Germinal center (tissue), 1 donor: ENCODE results near the gene SND1.
"Not testable (repeated sequence)": the region's sequence is repeated elsewhere in the genome, so short reads cannot be mapped to it uniquely, and the experiment has no call there.

ENCODE experiments used
- DNase-seq: peaks from one replicate; pipeline ENCODE4 v3.0.0; 2012; ENCODE audit warnings: mixed read lengths, low spot score

SND1 gene

DNA sequence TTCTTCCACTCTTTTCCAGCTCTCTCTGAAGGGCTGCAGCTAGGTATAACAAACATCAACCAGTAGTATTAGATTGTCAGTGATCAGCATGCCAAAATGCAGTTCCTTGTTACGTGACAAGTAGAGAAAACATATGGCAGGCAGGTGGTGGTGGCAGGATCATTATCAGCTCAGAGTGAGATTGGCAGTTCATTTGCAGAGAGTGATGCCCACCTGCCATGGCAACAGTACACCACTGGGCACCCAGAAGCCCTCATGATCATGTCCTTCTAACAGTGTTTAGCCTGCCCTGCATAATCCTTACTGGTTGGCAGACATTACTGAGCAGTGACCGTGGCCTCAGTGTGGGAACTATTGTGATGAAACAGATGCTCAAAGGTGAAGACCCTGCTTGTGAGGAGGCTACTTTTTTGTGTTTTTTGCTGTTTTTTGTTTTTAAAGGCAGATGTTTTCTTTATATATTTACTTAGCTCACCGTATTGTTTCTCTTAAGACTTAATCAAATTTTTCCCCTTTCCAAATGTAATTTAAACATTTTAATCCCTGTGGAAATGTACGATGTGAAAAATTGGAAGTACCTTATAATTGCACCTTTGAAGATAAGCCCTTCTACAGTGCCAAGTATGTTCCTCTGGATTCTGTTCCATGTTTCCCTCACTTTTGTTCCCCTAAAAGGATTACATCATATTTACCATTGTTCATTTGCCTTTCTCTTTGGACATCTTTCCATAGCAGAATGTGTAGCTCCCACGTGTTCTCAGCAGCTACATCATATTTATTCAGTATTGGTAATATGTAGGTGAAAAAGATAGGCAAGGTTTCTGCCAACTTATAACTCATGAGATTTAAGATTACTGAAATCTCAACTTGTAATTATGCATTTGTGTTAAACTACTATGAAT is 179.6 kb downstream of the SND1 start:
- DNase-seq, result no peak

DNA sequence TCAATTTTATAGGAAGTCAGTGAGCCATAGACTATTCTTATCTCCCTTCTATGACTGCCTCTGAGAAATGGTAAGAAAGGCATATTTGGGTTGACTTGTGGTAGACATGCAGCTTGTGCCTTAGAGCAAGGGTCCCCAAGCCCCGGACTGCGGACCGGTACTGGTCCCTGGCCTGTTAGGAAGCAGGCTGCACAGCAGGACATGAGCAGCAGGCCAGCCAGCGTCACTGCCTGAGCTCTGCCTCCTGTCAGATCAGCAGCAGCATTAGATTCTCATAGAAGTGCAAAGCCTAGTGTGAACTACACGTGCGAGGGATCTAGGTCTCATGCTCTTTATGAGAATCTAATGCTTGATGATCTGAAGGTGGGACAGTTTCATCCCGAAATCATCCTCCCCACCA is 180.6 kb downstream of the SND1 start:
- DNase-seq, result no peak

GRCh38 chr7:127833641-127834040 is 181.6 kb downstream of the SND1 start:
- no peak for DNase-seq

DNA sequence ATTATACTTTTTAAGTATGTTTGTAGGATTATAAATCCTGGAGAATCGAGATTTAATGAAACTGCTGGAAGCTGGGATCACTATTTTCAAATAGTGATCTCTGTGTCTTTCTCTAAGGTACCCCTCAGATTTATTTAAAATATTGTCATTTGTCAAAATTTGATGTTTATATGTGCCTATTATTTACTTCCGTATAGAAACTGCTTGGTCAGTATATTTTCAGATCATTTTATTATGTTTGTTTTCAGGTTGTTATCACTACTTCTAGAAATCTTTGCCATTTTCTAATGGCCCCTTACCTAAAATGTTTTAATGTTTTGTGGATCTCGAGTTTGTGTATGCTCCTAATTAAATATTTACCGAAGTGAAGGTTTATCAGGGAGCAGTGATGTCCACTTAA is 183.7 kb downstream of the SND1 start:
- no peak for DNase-seq

- DNase-seq, result not testable (repeated sequence)
These were observed 185.9 kb downstream of the SND1 start for GRCh38 chr7:127837816-127838410.

DNA sequence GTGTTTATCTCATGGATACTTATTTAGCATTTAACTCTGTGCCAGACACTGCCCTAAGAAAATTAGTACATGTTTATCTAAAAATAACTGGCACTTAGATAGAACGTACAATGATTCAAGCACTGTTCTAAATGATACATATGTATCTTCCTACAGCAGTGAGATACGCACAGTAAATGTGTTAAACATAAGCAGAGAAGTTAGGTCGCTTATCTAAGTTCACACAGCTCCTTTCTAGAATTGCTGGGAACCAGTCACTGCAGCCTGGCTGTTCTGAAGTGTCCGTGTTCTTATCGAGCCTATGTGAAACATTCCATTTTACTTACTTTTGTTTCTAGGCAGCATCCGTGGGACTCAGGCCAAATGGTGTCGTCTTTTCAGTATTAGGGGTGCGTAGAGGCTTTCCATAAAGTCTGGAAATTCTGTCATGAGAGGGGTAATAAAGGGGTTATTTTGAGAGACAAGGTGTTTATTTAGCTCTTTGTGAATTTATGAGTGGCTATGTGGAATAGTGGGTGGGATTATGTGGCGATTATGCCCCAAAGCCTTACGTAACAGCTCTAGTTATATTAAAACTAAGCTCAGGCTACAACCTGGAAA is 186.9 kb downstream of the SND1 start:
- DNase-seq, result no peak

DNA sequence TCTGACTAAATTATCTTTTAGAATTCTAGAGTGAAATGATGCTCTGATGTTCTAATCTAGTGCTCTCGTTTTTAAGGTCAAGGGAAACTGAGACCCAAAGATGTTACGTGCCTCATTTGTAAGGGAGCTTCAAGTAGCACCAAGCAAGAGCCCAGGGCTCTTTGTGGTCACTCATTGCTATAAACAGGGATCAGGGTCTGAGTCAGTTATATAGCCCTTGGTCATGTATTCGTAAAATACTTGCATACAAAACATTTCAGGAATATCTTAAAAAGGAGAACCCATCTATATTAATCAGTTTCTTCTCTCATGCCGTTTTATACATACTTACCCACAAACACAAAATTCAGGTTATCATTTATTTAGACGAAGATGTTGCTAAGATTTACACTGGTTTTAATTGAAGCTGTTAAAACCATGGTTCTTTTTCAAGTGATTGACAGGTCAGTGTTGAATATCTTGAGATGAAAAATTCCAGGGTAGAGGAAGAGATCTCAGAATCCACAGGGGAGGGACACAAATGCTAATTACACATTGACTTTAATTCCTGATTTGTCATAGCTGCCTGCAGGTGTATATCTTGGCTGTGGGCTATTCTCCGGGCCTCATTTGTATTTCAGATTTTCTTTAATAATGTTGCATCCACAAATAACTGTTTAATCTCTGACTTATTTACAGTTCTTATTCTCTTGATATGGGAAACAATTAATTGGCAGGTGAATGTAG is 188.4 kb downstream of the SND1 start:
- no peak for DNase-seq

GRCh38 chr7:127844165-127844564 is 192.2 kb downstream of the SND1 start:
- DNase-seq, result no peak

- no peak for DNase-seq
These were observed 192.8 kb downstream of the SND1 start for GRCh38 chr7:127844707-127845331.

DNA sequence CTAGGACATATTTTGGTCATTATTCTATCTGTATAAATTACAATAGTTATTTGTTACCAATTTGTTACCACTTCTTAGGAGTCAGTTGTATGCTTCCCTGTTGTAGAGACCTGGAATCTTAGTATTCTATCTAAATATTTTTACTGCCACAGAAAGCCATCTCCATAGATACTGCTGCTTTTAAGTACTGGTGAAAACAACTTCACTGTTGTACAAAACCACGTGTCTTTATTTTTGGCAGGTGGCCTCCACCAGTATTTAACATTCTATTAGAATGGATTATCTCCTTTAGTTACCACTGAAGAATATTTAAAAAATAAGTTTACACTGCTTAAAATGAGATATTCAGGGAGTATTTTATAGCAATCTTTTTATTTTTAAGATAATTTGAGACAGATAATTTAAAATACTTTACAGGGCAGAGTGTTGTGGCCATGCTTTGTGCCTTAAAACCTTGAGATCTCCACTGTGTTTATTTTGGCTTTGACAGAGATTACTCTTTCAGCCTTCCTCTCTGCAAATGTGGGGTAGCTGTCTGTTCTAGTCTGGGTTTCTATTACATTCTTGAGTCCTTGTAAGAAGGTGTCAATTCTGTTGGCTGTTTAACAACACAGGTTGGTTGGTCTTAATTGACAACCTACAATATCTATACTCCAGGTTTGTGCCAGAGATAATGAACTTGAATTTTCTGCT is 193.7 kb downstream of the SND1 start:
- no peak for DNase-seq

- no peak for DNase-seq
These were observed 195.6 kb downstream of the SND1 start for GRCh38 chr7:127847641-127848040.

DNA sequence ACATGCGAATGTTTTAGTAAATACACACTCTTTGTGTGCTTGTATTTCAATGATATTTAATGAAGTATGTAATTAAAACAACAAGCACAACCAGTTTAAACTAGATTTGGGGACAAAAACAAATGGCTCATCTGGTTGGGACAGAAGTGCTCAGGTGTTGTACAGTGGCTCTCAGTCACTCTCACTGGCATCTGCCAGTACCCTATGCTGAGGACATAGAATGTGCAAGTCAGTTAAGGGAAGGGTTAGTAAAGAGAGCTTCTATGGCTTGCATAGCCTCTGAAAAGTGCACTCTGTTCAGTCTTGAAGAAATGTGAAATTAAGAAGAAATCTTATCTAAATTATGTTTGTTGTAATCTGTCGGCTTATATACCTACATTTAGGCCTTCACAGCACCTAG is 196.2 kb downstream of the SND1 start:
- no peak for DNase-seq

- no peak for DNase-seq
These were observed 198.2 kb downstream of the SND1 start for GRCh38 chr7:127850195-127850594.

DNA sequence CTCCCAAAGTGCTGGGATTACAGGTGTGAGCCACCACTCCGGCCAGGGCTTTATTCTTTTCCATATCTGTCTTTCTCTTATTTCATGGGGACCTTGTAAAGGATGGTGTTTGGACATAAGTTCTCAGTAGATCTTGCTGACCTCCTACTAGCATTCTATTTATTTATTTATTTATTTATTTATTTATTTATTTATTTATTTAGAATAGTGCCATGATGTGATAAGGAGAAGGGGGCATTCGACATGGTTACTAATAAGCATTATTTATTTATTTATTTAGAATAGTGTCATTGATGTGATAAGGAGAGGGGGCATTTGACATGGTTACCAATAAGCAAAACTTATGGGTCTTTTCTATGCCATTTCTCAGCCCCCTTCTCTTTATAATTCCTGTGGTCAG is 202.4 kb downstream of the SND1 start:
- DNase-seq, result no peak

GRCh38 chr7:127857464-127857841 is 205.5 kb downstream of the SND1 start:
- DNase-seq, result no peak

DNA sequence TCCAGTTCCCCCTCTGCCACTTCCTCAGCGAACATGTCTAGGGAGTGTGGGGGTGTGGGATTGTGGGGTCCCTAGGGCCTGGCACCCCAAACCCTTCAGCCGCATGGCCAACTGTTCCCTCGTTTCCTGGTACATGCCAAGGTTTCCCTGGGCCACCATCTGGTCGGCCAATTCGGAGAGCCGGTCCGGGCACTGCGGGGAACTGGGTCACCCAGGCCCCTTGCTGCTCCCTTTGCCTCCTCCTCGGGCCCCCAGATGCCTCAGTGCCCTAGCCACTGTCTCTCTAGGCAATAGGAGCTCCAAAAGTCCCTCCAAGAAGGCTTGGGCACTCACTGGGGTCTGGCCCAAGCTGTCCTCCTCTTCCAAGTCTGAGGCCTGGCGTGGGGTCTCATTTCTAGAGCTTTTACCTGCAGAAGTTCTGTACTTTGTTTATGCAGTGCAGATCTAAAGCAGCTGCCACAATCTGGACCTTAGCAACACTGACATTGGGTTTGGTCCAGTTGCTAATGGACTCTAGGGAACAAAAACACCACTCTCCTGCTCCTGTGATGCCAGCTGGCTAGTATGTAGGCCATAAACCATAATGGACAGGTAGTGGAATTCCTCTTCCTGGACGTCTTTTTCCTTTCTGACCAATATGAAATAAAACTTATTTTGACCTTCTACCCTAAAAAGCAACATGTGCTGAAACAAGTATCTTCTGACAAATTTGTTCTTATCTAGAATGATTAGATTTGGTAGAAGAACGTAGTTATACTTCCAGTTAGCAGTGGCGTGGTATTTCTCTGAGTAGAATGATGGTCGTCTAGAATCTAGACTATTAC is 206.3 kb downstream of the SND1 start:
- no peak for DNase-seq

DNA sequence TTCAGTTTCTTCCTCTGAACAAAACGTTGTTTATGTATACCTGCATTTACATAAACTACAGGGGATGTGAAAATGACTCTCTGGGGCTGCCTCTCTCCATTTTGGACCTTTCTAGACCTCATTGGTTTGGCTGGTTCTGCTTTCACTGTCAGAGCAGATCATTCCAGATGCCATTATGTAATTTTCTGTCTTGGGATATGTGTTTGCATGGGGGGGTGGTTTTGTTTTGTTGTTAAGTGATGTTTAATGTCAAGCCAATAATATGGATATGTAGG is 206.9 kb downstream of the SND1 start:
- no peak for DNase-seq

GRCh38 chr7:127859330-127859729 is 207.3 kb downstream of the SND1 start:
- DNase-seq, result no peak

DNA sequence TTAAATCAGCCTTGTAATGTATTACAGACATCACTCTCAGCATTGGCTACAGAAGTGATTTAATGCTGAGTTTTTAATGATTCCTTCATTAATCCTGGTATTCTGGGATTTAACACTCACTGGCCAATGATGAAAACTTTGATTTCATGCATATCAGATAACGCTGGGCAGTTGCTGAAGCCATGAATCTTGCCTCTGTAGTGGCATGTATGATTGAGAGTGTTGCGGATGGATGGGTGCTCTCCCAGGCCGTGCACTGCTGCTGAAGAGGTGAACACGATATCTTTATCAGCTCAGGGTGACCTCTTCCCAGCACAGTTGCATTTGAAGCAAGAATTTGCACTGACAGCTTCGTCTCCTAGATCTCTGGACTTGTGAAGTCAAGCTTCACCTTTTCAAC is 210.5 kb downstream of the SND1 start:
- no peak for DNase-seq

GRCh38 chr7:127863082-127863481 is 211.1 kb downstream of the SND1 start:
- DNase-seq, result no peak

DNA sequence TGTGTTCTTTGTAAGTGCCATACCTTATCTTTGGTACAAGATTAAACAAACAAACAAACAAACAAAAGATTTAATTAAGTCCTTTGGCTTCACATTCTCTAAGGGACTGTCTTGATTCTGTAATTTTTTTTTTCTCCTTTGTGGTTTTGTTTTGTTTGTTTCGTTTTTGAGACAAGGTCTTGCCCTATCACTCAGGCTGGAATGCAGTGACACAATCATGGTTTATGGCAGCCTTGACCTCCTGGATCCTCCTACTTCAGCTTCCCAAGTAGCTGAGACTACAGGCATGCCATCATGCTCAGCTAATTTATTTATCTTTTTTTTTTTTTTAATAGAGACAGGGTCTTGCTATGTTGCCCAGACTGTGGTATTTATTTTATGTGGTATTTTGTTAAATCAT is 213.5 kb downstream of the SND1 start:
- no peak for DNase-seq
